GM12875 (cell line): ENCODE results near the gene VCL.

Experiments
- H3K4me3 ChIP-seq: one replicate; pipeline ENCODE4 v1.5.1; 2011; ENCODE audit warnings: low read depth, low read length, control low read depth
- CTCF ChIP-seq: IDR thresholded peaks from 2 replicates; pipeline ENCODE4 v1.5.1; 2011; ENCODE audit warnings: low read depth, mild to moderate bottlenecking, control low read depth, inconsistent platforms, low read length, moderate library complexity, borderline replicate concordance; ENCODE audit not compliant: insufficient read depth

The VCL gene

GRCh38 chr10:74067373-74068352 is 69.7 kb downstream of the VCL start:
- TF ChIP-seq CTCF = no peak

GRCh38 chr10:74071157-74071556 is 73.2 kb downstream of the VCL start:
- no peak overlapping the region for H3K4me3 ChIP-seq

More at GRCh38 chr10:74067373-74068352, 69.7 kb downstream of the VCL start:
- H3K4me3 ChIP-seq = no peak overlapping the region

GRCh38 chr10:74072503-74072902 is 74.6 kb downstream of the VCL start:
- no peak overlapping the region for H3K4me3 ChIP-seq
- TF ChIP-seq CTCF = no peak

More at GRCh38 chr10:74071157-74071556, 73.2 kb downstream of the VCL start:
- no peak for TF ChIP-seq CTCF

GRCh38 chr10:74075906-74076305 is 78.0 kb downstream of the VCL start:
- H3K4me3 ChIP-seq = no peak overlapping the region
- no peak for TF ChIP-seq CTCF

- no peak overlapping the region for H3K4me3 ChIP-seq
- no peak for TF ChIP-seq CTCF
Observed at GRCh38 chr10:74076961-74077360, 79.0 kb downstream of the VCL start.

- H3K4me3 ChIP-seq = no peak overlapping the region
- no peak for TF ChIP-seq CTCF
Observed at GRCh38 chr10:74077416-74077815, 79.5 kb downstream of the VCL start.

GRCh38 chr10:74078037-74078436 is 80.1 kb downstream of the VCL start:
- no peak overlapping the region for H3K4me3 ChIP-seq
- TF ChIP-seq CTCF = no peak
